Uterus (tissue), 2 donors: ENCODE results near the gene SULF2.

Source experiments
- CTCF ChIP-seq, 4 experiments: fragments of 200-600 bp in 2 of 4; fragments of 450-650 bp in 2 of 4; sonication (generic) in 2 of 4; IDR thresholded peaks; one replicate each; pipeline ENCODE4 v1.5.1; 2016 to 2019; ENCODE audit warnings: antibody characterized with exemption in 4 of 4, mild to moderate bottlenecking in 2 of 4, moderate library complexity in 1 of 4
- POLR2A ChIP-seq, 2 donors: fragments of 450-650 bp; IDR thresholded peaks; one replicate each; pipeline ENCODE4 v1.6.1; 2016; ENCODE audit warnings: antibody characterized with exemption in 2 of 2, mild to moderate bottlenecking in 1 of 2, moderate library complexity in 1 of 2

GRCh38 chr20:47674145-47674544, 111.1 kb downstream of the SULF2 start:
- TF ChIP-seq POLR2A (IDR thresholded peaks at IDR 0.05) (no peak), CTCF (IDR thresholded peaks at IDR 0.05) (no peak)
